B cell (primary cell): Measurements from ENCODE around the gene NOS3. TPM values are rescaled to one million over a fixed set of nuclear protein-coding genes. Genes with fewer than 3 reads are reported as not detected.

ENCODE experiments used
- ATAC-seq: fragments of 200-7000 bp; cut with Tn5 transposase; one replicate; pipeline ENCODE4 v1.10.0; 2021; ENCODE audit warnings: low read depth, mild to moderate bottlenecking, moderate number of reproducible peaks, moderate library complexity
- CTCF ChIA-PET: fragments of 350-600 bp; sonication (Branson Sonifier 250); formaldehyde crosslinking; loops from one replicate; lab custom pipeline; 2021; ENCODE audit warnings: antibody characterized with exemption, inconsistent platforms; lab: Charles Lee
- POLR2A ChIA-PET: fragments of 350-600 bp; sonication (Branson Sonifier 250); formaldehyde crosslinking; loops from one replicate; lab custom pipeline; 2021; ENCODE audit warnings: antibody characterized with exemption; lab: Charles Lee
- DNase-seq: peaks from one replicate; pipeline ENCODE4 v3.0.0; 2013
- H2AFZ ChIP-seq: 2 replicates; pipeline ENCODE4 v1.6.1; 2012; ENCODE audit warnings: mild to moderate bottlenecking, low read depth, low read length; ENCODE audit not compliant: insufficient read depth, poor library complexity, severe bottlenecking
- H3K27ac ChIP-seq, 2 donors: 1 replicate in 1 of 2; 2 replicates in 1 of 2; pipeline ENCODE4 v1.5.1; 2012 to 2013; ENCODE audit warnings: low read length in 2 of 2, mild to moderate bottlenecking in 2 of 2, moderate library complexity in 1 of 2
- H3K27me3 ChIP-seq, 4 experiments: fragments of 200-600 bp in 1 of 4; sonication (generic) in 1 of 4; replicated peaks in 1 of 4; 1 replicate in 2 of 4; 2 replicates in 2 of 4; pipeline versions ENCODE4 v1.6.1 to v1.7.0; 2013 to 2016; ENCODE audit warnings: low read length in 3 of 4, mild to moderate bottlenecking in 2 of 4, mixed read lengths in 1 of 4, moderate library complexity in 1 of 4; ENCODE audit not compliant: insufficient read depth in 4 of 4, control insufficient read depth in 3 of 4; ENCODE audit errors: control extremely low read depth in 1 of 4
- H3K36me3 ChIP-seq, 2 experiments: replicated peaks in 1 of 2; 1 replicate in 1 of 2; 2 replicates in 1 of 2; pipeline versions ENCODE4 v1.6.1 to v1.7.1; 2013; ENCODE audit warnings: low read length in 1 of 2; ENCODE audit not compliant: insufficient read depth in 2 of 2, control insufficient read depth in 1 of 2; ENCODE audit errors: control extremely low read depth in 1 of 2, extremely low read depth in 1 of 2
- H3K4me1 ChIP-seq, 2 donors: fragments of 200-600 bp in 1 of 2; sonication (generic) in 1 of 2; 1 replicate in 1 of 2; 2 replicates in 1 of 2; pipeline versions ENCODE4 v1.5.1 to v1.6.1; 2013 to 2017; ENCODE audit warnings: low read length in 2 of 2; ENCODE audit not compliant: control insufficient read depth in 2 of 2, insufficient read depth in 2 of 2
- H3K4me2 ChIP-seq: replicated peaks from 2 replicates; pipeline ENCODE3; 2012; ENCODE audit warnings: mild to moderate bottlenecking, low read depth, low read length; ENCODE audit not compliant: poor library complexity, severe bottlenecking
- H3K4me3 ChIP-seq, 5 experiments: fragments of 200-600 bp in 1 of 5; sonication (generic) in 1 of 5; 1 replicate in 3 of 5; 2 replicates in 2 of 5; pipeline versions ENCODE4 v1.5.1 to v1.7.0; 2011 to 2016; ENCODE audit warnings: low read length in 4 of 5, mild to moderate bottlenecking in 4 of 5, low read depth in 2 of 5, control low read depth in 1 of 5, moderate library complexity in 1 of 5; ENCODE audit not compliant: insufficient read depth in 1 of 5; ENCODE audit errors: control extremely low read depth in 1 of 5, extremely low read depth in 1 of 5
- H3K79me2 ChIP-seq: fragments of 200-600 bp; sonication (generic); one replicate; pipeline ENCODE4 v1.6.0; 2016; ENCODE audit warnings: low read length; ENCODE audit not compliant: control insufficient read depth, insufficient read depth
- H3K9ac ChIP-seq: fragments of 200-600 bp; sonication (generic); 2 replicates; pipeline ENCODE4 v1.6.1; 2017; ENCODE audit warnings: mild to moderate bottlenecking, low read length, moderate library complexity
- H3K9me3 ChIP-seq, 3 donors: one replicate each; pipeline versions ENCODE4 v1.6.1 to v1.7.1; 2013; ENCODE audit warnings: low read length in 2 of 3; ENCODE audit not compliant: control insufficient read depth in 2 of 3, insufficient read depth in 1 of 3; ENCODE audit errors: control extremely low read depth in 1 of 3
- H4K20me1 ChIP-seq: 2 replicates; pipeline ENCODE4 v1.6.0; 2012; ENCODE audit warnings: mild to moderate bottlenecking, low read length; ENCODE audit not compliant: insufficient read depth, control insufficient read depth, poor library complexity, severe bottlenecking
- H3K27ac Mint-ChIP-seq: one replicate; pipeline ENCODE4 v1.8.0; 2021; ENCODE audit warnings: mixed read lengths
- H3K27me3 Mint-ChIP-seq: one replicate; pipeline ENCODE4 v1.8.0; 2021; ENCODE audit warnings: mixed read lengths
- H3K4me1 Mint-ChIP-seq: one replicate; pipeline ENCODE4 v1.8.0; 2021; ENCODE audit warnings: mixed read lengths
- H3K4me3 Mint-ChIP-seq: one replicate; pipeline ENCODE4 v1.8.0; 2021; ENCODE audit warnings: mixed read lengths
- H3K9me3 Mint-ChIP-seq: one replicate; pipeline ENCODE4 v1.8.0; 2022; ENCODE audit warnings: mixed read lengths; ENCODE audit not compliant: insufficient read depth
- CTCF ChIP-seq: fragments of 200-600 bp; IDR thresholded peaks from one replicate; pipeline ENCODE4 v1.8.0; 2022; ENCODE audit warnings: antibody characterized with exemption, mild to moderate bottlenecking
- EZH2 ChIP-seq: IDR thresholded peaks from 2 replicates; pipeline ENCODE4 v1.6.1; 2012; ENCODE audit warnings: borderline replicate concordance, low read depth, mild to moderate bottlenecking, moderate library complexity, low read length; ENCODE audit not compliant: insufficient read depth, poor library complexity, severe bottlenecking
- WGBS: methylation state at CpG from one replicate; pipeline ENCODE4 v1.1.5; 2013; ENCODE audit warnings: missing lambda C conversion rate; ENCODE audit not compliant: insufficient coverage; 5-methylcytosine and 5-hydroxymethylcytosine counted together
- intact Hi-C: fragments of 100-400 bp; cut with micrococcal nuclease; formaldehyde crosslinking; loops from one replicate; pipeline ENCODE4 v1.10.0; 2022
- polyA plus RNA-seq: library from polyadenylated mRNA; depleted of rRNA; stranded (reverse); fragments of >200 nt; gene quantifications from 2 replicates; pipeline ENCODE4 v1.2.3, GENCODE V29; 2012
- total RNA-seq, 2 donors: library from RNA; stranded (reverse); fragments of 120-200 nt in 1 of 2; gene quantifications; 1 replicate in 1 of 2; 2 replicates in 1 of 2; pipeline versions ENCODE4 v1.2.3 to v1.2.4, GENCODE V29; 2013 to 2022

The NOS3 gene
- total and polyA plus RNA-seq, 2 donors (not counting 1 experiment from before 2014, with no cell fraction given): 0.39 to 0.54 TPM

GRCh38 chr7:150950496-150951180 is 40.2 kb upstream of the NOS3 start:
- Histone ChIP-seq H3K27me3 (peaks cover 0 to 11% (median 0%) of the 10 kb centered on the region in 4 experiments), H3K36me3 (no peaks in the 10 kb centered on the region), H3K4me3 (no peak overlapping the region), H4K20me1 (no peaks in the 10 kb centered on the region), H3K4me1 (no peaks in the 10 kb centered on the region), H3K27ac (no peak overlapping the region), H3K9me3 (no peaks in the 10 kb centered on the region), H2AFZ (no peak overlapping the region), H3K4me2 (no peak overlapping the region), H3K9ac (no peak overlapping the region), H3K79me2 (no peaks in the 10 kb centered on the region)
- H3K27me3 Mint-ChIP-seq: peaks cover 30% of the 10 kb centered on the region
- no peaks in the 10 kb centered on the region for H3K9me3 Mint-ChIP-seq
- TF ChIP-seq CTCF (no peak), EZH2 (no peak)
- H3K27ac Mint-ChIP-seq: no peak overlapping the region
- WGBS: 97% methylated on average over 27 of the region's 27 CpGs
- H3K4me3 Mint-ChIP-seq: no peak overlapping the region
- no peaks in the 10 kb centered on the region for H3K4me1 Mint-ChIP-seq
- ChIA-PET CTCF (no interaction called here), POLR2A (no interaction called here)
- intact Hi-C loops: no loop called here
- DNase-seq (no peak), ATAC-seq (no peak)

DNA sequence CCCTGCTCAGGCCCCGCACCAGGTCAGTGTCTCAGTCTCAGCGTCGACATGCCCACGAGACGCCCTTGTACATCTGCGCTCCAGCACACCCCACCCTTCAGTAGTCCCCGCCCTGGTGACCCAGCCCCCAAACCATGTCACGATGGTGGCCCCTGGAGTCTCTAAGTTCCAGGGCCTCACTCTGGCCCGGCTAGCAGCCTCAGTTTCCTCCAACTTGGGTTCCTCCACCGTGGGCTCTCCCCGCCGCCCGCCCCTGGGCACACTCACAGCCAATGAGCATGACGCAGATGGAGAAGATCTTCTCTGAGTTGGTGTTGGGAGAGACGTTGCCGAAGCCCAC is 39.7 kb upstream of the NOS3 start:
- no peak overlapping the region for H2AFZ ChIP-seq
- 95% methylated on average over 16 of the region's 16 CpGs for WGBS
- H3K4me3 Mint-ChIP-seq: no peak overlapping the region
- H3K27me3 Mint-ChIP-seq: peaks cover 33% of the 10 kb centered on the region
- CTCF ChIA-PET: no interaction called here
- H4K20me1 ChIP-seq: no peaks in the 10 kb centered on the region
- H3K4me1 Mint-ChIP-seq: no peaks in the 10 kb centered on the region
- no peaks in the 10 kb centered on the region for H3K4me1 ChIP-seq
- no peaks in the 10 kb centered on the region for H3K9me3 Mint-ChIP-seq
- H3K79me2 ChIP-seq: no peaks in the 10 kb centered on the region
- no peak overlapping the region for H3K9ac ChIP-seq
- H3K36me3 ChIP-seq: no peaks in the 10 kb centered on the region
- DNase-seq (no peak), ATAC-seq (no peak)
- POLR2A ChIA-PET: no interaction called here
- H3K27ac Mint-ChIP-seq: no peak overlapping the region
- TF ChIP-seq EZH2 (no peak), CTCF (no peak)
- no peak overlapping the region for H3K4me2 ChIP-seq
- H3K4me3 ChIP-seq: no peak overlapping the region
- intact Hi-C loops: no loop called here
- H3K9me3 ChIP-seq: no peaks in the 10 kb centered on the region
- no peak overlapping the region for H3K27ac ChIP-seq
- peaks cover 0 to 14% (median 0%) of the 10 kb centered on the region in 4 experiments for H3K27me3 ChIP-seq
